Adipocyte (in vitro differentiated cells): ENCODE measurements around the gene UGT3A2.

Source experiments
- DNase-seq: peaks from one replicate; pipeline ENCODE4 v3.0.0-alpha.2; 2015; ENCODE audit warnings: low read depth
- H3K27me3 ChIP-seq: replicated peaks from 2 replicates; pipeline ENCODE4 v1.7.0; 2013; ENCODE audit warnings: mild to moderate bottlenecking, low read length, moderate library complexity; ENCODE audit not compliant: control insufficient read depth, insufficient read depth
- H3K36me3 ChIP-seq: 2 replicates; pipeline ENCODE4 v1.7.0; 2013; ENCODE audit warnings: low read length, mild to moderate bottlenecking, moderate library complexity; ENCODE audit not compliant: control insufficient read depth, insufficient read depth, severe bottlenecking
- H3K4me1 ChIP-seq: 2 replicates; pipeline ENCODE4 v1.7.0; 2013; ENCODE audit warnings: mild to moderate bottlenecking, low read length, moderate library complexity; ENCODE audit not compliant: control insufficient read depth, insufficient read depth
- H3K4me3 ChIP-seq: 2 replicates; pipeline ENCODE4 v1.7.0; 2013; ENCODE audit warnings: mild to moderate bottlenecking, low read length, moderate library complexity
- H3K9ac ChIP-seq: 2 replicates; pipeline ENCODE4 v1.7.0; 2013; ENCODE audit warnings: mild to moderate bottlenecking, low read length, moderate library complexity
- H3K9me3 ChIP-seq: 2 replicates; pipeline ENCODE4 v1.7.0; 2013; ENCODE audit warnings: mild to moderate bottlenecking, low read length, moderate library complexity; ENCODE audit not compliant: control insufficient read depth

UGT3A2 gene

GRCh38 chr5:36070687-36071571, 4.2 kb upstream of the UGT3A2 start:
- no peak overlapping the region for H3K9ac ChIP-seq
- H3K9me3 ChIP-seq = no peaks in the 10 kb centered on the region
- no peaks in the 10 kb centered on the region for H3K36me3 ChIP-seq
- peak overlapping the region; percentile 75 for H3K4me3 ChIP-seq
- H3K4me1 ChIP-seq = peaks cover 3% of the 10 kb centered on the region
- DNase-seq = no peak
- peaks cover 47% of the 10 kb centered on the region for H3K27me3 ChIP-seq

- peaks cover 69% of the 10 kb centered on the region for H3K27me3 ChIP-seq
- peaks cover 3% of the 10 kb centered on the region for H3K4me1 ChIP-seq
- no peak overlapping the region for H3K4me3 ChIP-seq
- no peak overlapping the region for H3K9ac ChIP-seq
- H3K9me3 ChIP-seq = no peaks in the 10 kb centered on the region
- H3K36me3 ChIP-seq = no peaks in the 10 kb centered on the region
- no peak for DNase-seq
Observed at GRCh38 chr5:36068751-36069281, 2.1 kb upstream of the UGT3A2 start.

GRCh38 chr5:36066001-36066539, 612 bp downstream of the UGT3A2 start:
- H3K4me3 ChIP-seq = no peak overlapping the region
- DNase-seq = no peak
- no peak overlapping the region for H3K9ac ChIP-seq
- no peaks in the 10 kb centered on the region for H3K4me1 ChIP-seq
- peaks cover 55% of the 10 kb centered on the region for H3K27me3 ChIP-seq
- H3K9me3 ChIP-seq = no peaks in the 10 kb centered on the region
- no peaks in the 10 kb centered on the region for H3K36me3 ChIP-seq

GRCh38 chr5:36060420-36060887, 6.2 kb downstream of the UGT3A2 start:
- no peaks in the 10 kb centered on the region for H3K9me3 ChIP-seq
- no peak overlapping the region for H3K9ac ChIP-seq
- H3K4me1 ChIP-seq = no peaks in the 10 kb centered on the region
- DNase-seq = peak; percentile 44
- H3K36me3 ChIP-seq = no peaks in the 10 kb centered on the region
- peaks cover 48% of the 10 kb centered on the region for H3K27me3 ChIP-seq
- no peak overlapping the region for H3K4me3 ChIP-seq

- Histone ChIP-seq H3K36me3 (no peaks in the 10 kb centered on the region), H3K9me3 (no peaks in the 10 kb centered on the region), H3K4me1 (no peaks in the 10 kb centered on the region), H3K4me3 (no peak overlapping the region), H3K9ac (no peak overlapping the region), H3K27me3 (peaks cover 42% of the 10 kb centered on the region)
- peak; percentile 52 for DNase-seq
Observed at GRCh38 chr5:36059571-36060419, 6.9 kb downstream of the UGT3A2 start.

GRCh38 chr5:36058776-36059175, 7.9 kb downstream of the UGT3A2 start:
- Histone ChIP-seq H3K4me1 (no peaks in the 10 kb centered on the region), H3K4me3 (no peak overlapping the region), H3K9ac (no peak overlapping the region), H3K27me3 (peaks cover 32% of the 10 kb centered on the region), H3K36me3 (no peaks in the 10 kb centered on the region), H3K9me3 (no peaks in the 10 kb centered on the region)
- no peak for DNase-seq

GRCh38 chr5:36057386-36057785, 9.3 kb downstream of the UGT3A2 start:
- Histone ChIP-seq H3K36me3 (no peaks in the 10 kb centered on the region), H3K4me1 (no peaks in the 10 kb centered on the region), H3K9me3 (no peaks in the 10 kb centered on the region), H3K4me3 (no peak overlapping the region), H3K27me3 (peaks cover 28% of the 10 kb centered on the region), H3K9ac (no peak overlapping the region)
- DNase-seq = no peak

GRCh38 chr5:36056422-36056821, 10.3 kb downstream of the UGT3A2 start:
- Histone ChIP-seq H3K9me3 (no peaks in the 10 kb centered on the region), H3K4me1 (no peaks in the 10 kb centered on the region), H3K4me3 (no peak overlapping the region), H3K36me3 (no peaks in the 10 kb centered on the region), H3K9ac (no peak overlapping the region), H3K27me3 (peaks cover 28% of the 10 kb centered on the region)
- no peak for DNase-seq

- Histone ChIP-seq H3K27me3 (peaks cover 28% of the 10 kb centered on the region), H3K4me1 (no peaks in the 10 kb centered on the region), H3K36me3 (no peaks in the 10 kb centered on the region), H3K9me3 (no peaks in the 10 kb centered on the region), H3K9ac (no peak overlapping the region), H3K4me3 (no peak overlapping the region)
- DNase-seq = no peak
Observed at GRCh38 chr5:36055984-36056383, 10.7 kb downstream of the UGT3A2 start.

GRCh38 chr5:36054647-36055046, 12.0 kb downstream of the UGT3A2 start:
- Histone ChIP-seq H3K4me1 (no peaks in the 10 kb centered on the region), H3K9me3 (no peaks in the 10 kb centered on the region), H3K4me3 (no peak overlapping the region), H3K36me3 (no peaks in the 10 kb centered on the region), H3K9ac (no peak overlapping the region), H3K27me3 (peaks cover 24% of the 10 kb centered on the region)
- DNase-seq = no peak

- Histone ChIP-seq H3K27me3 (peaks cover 22% of the 10 kb centered on the region), H3K9ac (no peak overlapping the region), H3K9me3 (no peaks in the 10 kb centered on the region), H3K36me3 (no peaks in the 10 kb centered on the region), H3K4me3 (no peak overlapping the region), H3K4me1 (no peaks in the 10 kb centered on the region)
- no peak for DNase-seq
Observed at GRCh38 chr5:36052538-36052937, 14.1 kb downstream of the UGT3A2 start.
